Measurements from ENCODE around the gene DDX10.

GRCh38 chr11:108672786-108673185 lies 7.9 kb downstream of the DDX10 start:
- TF ChIP-seq CTCF (IDR thresholded peaks at IDR 0.05) (no peak), POLR2A (IDR thresholded peaks at IDR 0.05) (no peak)
